ENCODE data around the gene EID2. TPM values are rescaled to one million over a fixed set of nuclear protein-coding genes. Genes with fewer than 3 reads are reported as not detected.

EID2 gene, protein sequence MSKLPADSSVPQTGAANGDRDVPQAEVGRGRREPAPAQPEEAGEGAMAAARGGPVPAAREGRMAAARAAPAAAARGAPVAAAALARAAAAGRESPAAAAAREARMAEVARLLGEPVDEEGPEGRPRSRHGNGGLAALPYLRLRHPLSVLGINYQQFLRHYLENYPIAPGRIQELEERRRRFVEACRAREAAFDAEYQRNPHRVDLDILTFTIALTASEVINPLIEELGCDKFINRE
- 6.4 TPM for polyA plus RNA-seq (2012; ENCODE audit: missing spikeins)

DNA sequence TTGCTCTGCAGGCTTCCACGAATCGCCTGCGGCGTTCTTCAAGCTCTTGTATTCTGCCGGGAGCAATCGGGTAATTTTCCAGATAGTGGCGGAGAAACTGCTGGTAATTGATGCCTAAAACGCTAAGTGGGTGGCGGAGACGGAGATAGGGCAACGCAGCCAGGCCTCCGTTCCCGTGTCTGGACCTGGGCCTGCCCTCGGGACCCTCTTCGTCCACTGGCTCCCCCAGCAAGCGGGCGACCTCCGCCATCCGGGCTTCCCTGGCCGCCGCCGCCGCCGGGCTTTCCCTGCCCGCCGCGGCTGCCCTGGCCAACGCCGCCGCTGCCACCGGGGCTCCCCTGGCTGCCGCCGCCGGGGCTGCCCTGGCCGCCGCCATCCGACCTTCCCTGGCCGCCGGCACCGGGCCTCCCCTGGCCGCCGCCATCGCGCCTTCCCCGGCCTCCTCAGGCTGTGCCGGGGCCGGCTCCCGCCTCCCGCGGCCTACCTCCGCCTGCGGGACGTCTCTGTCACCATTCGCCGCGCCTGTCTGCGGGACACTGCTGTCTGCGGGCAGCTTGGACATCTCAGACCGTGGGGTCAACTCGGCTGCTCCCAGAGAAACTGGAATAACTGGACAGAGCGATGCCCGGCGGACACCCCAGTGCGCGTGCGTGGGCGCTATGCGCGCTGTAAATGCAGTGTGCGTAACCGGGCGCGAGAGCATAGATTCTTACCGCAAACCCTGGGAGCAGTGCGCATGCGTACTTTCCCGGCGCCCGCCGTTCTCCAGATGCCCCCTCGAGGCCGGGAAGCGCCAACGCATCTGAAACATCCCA is at the start of gene EID2:
Gene EID2, minus strand, starts transcription at position 644 of the 815 bp plus-strand sequence. Its CDS starts 82 bp downstream, at position 562.
- FAIRE-seq (peak; percentile 99), DNase-seq (ENCODE audit: insufficient read length) (peak; percentile 83)
- TF ChIP-seq TAF1 (IDR thresholded peaks at IDR 0.05; ENCODE audit: borderline replicate concordance, low read depth, low read length) (0 out of 2 replicates have a peak, but pooled peaks have one; percentile 8), POLR2A (IDR thresholded peaks at IDR 0.05; ENCODE audit: low read depth, low read length) (peak; percentile 78; the same call in 1 of the 2 replicates), POLR2AphosphoS5 (IDR thresholded peaks at IDR 0.05; ENCODE audit: low read depth, low read length) (peak; percentile 55; the same call in 1 of the 2 replicates)

DNA sequence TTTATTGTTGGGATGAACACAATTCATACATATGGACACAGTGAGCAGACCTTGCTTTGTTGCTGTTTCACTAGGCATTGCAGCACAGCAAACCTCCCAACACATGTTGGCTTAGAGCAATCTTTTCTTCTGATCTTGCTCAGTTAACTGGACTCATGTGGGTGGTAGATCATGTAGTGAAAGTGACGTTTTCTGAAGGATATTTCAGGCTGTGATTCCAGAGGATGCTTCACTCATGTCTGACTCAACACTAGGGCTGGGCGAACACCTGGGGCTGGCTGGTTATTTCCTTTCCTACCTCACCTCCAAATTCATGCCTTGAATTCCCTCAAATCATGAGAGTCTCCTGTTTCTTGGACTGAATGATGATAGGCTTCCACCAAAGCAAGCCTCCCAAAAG is 48.1 kb upstream of the EID2 start:
- DNase-seq (ENCODE audit: insufficient read length) (no peak), FAIRE-seq (no peak)
- TF ChIP-seq POLR2A (IDR thresholded peaks at IDR 0.05; ENCODE audit: low read depth, low read length) (no peak), POLR2AphosphoS5 (IDR thresholded peaks at IDR 0.05; ENCODE audit: low read depth, low read length) (no peak), TAF1 (IDR thresholded peaks at IDR 0.05; ENCODE audit: borderline replicate concordance, low read depth, low read length) (no peak)

DNA sequence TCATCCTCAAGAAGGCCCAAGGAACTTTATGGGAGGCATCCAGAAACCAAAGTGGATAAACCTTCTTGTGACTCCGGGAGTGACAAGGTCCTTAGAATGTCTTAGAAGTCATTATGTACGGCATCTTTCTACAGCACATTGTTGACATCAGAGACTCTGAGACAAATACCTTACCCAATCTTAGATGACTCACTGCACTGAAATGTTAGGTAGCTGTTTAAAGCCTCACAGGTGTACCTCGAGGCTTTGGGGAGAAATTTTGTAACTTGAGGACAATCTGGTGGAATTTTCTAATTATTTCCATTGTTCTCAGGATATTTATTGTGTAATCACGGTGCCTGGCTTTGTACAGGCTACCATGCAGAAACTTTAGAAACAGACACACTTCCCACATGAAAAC is 47.5 kb upstream of the EID2 start:
- no peak for TF ChIP-seq POLR2A (IDR thresholded peaks at IDR 0.05; ENCODE audit: low read depth, low read length)
- no peak for TF ChIP-seq TAF1 (IDR thresholded peaks at IDR 0.05; ENCODE audit: borderline replicate concordance, low read depth, low read length)
- no peak for TF ChIP-seq POLR2AphosphoS5 (IDR thresholded peaks at IDR 0.05; ENCODE audit: low read depth, low read length)
- FAIRE-seq (no peak), DNase-seq (ENCODE audit: insufficient read length) (no peak)

- TF ChIP-seq POLR2A (IDR thresholded peaks at IDR 0.05; ENCODE audit: low read depth, low read length) (no peak), TAF1 (IDR thresholded peaks at IDR 0.05; ENCODE audit: borderline replicate concordance, low read depth, low read length) (no peak), POLR2AphosphoS5 (IDR thresholded peaks at IDR 0.05; ENCODE audit: low read depth, low read length) (no peak)
- FAIRE-seq (no peak), DNase-seq (ENCODE audit: insufficient read length) (no peak)
Measured at GRCh38 chr19:39582891-39583625, 43.1 kb upstream of the EID2 start.

- DNase-seq (ENCODE audit: insufficient read length) = no peak
- no peak for TF ChIP-seq POLR2AphosphoS5 (IDR thresholded peaks at IDR 0.05; ENCODE audit: low read depth, low read length)
- no peak for TF ChIP-seq POLR2A (IDR thresholded peaks at IDR 0.05; ENCODE audit: low read depth, low read length)
- no peak for TF ChIP-seq TAF1 (IDR thresholded peaks at IDR 0.05; ENCODE audit: borderline replicate concordance, low read depth, low read length)
- FAIRE-seq = no peak
Measured at GRCh38 chr19:39582442-39582841, 42.5 kb upstream of the EID2 start.

- TF ChIP-seq TAF1 (IDR thresholded peaks at IDR 0.05; ENCODE audit: borderline replicate concordance, low read depth, low read length) = no peak
- TF ChIP-seq POLR2AphosphoS5 (IDR thresholded peaks at IDR 0.05; ENCODE audit: low read depth, low read length) = no peak
- no peak for TF ChIP-seq POLR2A (IDR thresholded peaks at IDR 0.05; ENCODE audit: low read depth, low read length)
- DNase-seq (ENCODE audit: insufficient read length) (no peak), FAIRE-seq (no peak)
Measured at GRCh38 chr19:39568604-39569003, 28.6 kb upstream of the EID2 start.

- no peak for TF ChIP-seq POLR2AphosphoS5 (IDR thresholded peaks at IDR 0.05; ENCODE audit: low read depth, low read length)
- TF ChIP-seq TAF1 (IDR thresholded peaks at IDR 0.05; ENCODE audit: borderline replicate concordance, low read depth, low read length) = no peak
- no peak for TF ChIP-seq POLR2A (IDR thresholded peaks at IDR 0.05; ENCODE audit: low read depth, low read length)
Measured at GRCh38 chr19:39566064-39566463, 26.1 kb upstream of the EID2 start.

DNA sequence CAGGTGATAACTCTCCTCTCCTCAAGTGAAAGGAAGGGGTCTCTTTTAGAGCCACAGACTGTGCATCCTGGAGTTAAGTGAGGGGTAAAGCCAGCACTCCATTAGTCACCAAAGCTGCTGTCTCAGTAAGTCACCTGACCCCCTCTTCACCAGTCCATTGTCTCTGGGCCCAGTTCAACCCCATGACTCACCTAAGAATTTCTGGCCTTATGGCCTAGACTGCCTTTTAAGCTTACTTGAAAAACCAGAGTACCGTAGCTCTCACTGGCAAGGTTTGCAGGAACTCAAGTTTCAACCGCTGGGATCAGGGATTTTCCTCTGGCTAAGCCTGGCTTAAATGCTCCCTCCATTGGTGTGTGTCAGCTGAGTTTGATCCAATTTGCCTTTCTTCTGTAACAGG is 23.4 kb upstream of the EID2 start:
- FAIRE-seq (no peak), DNase-seq (ENCODE audit: insufficient read length) (no peak)
- TF ChIP-seq POLR2AphosphoS5 (IDR thresholded peaks at IDR 0.05; ENCODE audit: low read depth, low read length) (no peak), POLR2A (IDR thresholded peaks at IDR 0.05; ENCODE audit: low read depth, low read length) (no peak), TAF1 (IDR thresholded peaks at IDR 0.05; ENCODE audit: borderline replicate concordance, low read depth, low read length) (no peak)

More at GRCh38 chr19:39566064-39566463, 26.1 kb upstream of the EID2 start:
- DNase-seq (ENCODE audit: insufficient read length) (no peak), FAIRE-seq (no peak)

GRCh38 chr19:39558624-39559117 is 18.7 kb upstream of the EID2 start:
- FAIRE-seq (no peak), DNase-seq (ENCODE audit: insufficient read length) (no peak)
- no peak for TF ChIP-seq POLR2A (IDR thresholded peaks at IDR 0.05; ENCODE audit: low read depth, low read length)
- TF ChIP-seq POLR2AphosphoS5 (IDR thresholded peaks at IDR 0.05; ENCODE audit: low read depth, low read length) = no peak
- TF ChIP-seq TAF1 (IDR thresholded peaks at IDR 0.05; ENCODE audit: borderline replicate concordance, low read depth, low read length) = no peak

DNA sequence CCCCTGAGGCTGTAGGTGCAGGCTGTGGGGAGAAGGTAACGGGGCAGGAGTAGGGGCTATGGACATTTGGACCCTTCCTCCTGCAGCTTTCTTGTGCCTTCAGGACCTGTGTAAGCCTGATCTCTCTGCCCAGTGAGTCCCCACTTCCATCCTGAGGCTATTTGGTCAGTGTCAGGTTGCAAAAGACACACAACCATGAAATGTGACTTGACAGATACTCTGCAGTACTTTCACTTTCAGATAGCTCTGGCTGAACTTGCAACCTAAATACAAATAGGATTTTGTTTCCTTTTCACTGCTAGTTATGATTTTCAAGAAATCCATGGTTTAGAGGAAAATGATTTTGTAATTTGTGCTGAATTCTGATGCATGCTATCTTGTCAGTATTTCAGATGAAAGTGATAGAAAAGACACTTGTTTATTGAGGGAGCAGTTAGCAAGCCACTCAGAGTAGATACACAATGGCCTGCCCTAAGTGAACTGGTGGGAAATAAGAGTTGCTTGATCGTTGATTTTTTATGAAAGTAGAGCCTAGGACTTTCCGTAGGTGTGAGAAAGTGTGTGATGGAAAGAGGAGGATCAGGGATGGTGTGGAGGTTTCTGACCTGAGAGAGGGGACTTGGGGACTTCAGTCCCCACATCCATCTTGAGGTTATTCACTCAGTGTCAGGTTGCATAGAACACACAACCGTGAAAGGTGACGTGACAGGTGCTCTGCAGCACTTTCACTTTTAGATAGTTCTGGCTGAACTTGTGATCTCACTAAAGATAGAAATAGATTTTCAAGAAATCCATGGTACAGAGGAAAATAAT is 18.1 kb upstream of the EID2 start:
- no peak for TF ChIP-seq TAF1 (IDR thresholded peaks at IDR 0.05; ENCODE audit: borderline replicate concordance, low read depth, low read length)
- TF ChIP-seq POLR2A (IDR thresholded peaks at IDR 0.05; ENCODE audit: low read depth, low read length) = no peak
- no peak for TF ChIP-seq POLR2AphosphoS5 (IDR thresholded peaks at IDR 0.05; ENCODE audit: low read depth, low read length)
- DNase-seq (ENCODE audit: insufficient read length) (no peak), FAIRE-seq (peak; percentile 92)

Data from GM12892 (cell line).